Endothelial cell of umbilical vein (primary cell): Measurements from ENCODE around the gene AQP1. TPM values are rescaled to one million over a fixed set of nuclear protein-coding genes. Genes with fewer than 3 reads are reported as not detected.

Experiments used
- BruUV-seq: library from RNA; stranded (reverse); fragments of 400-500 nt; replicated peaks from 2 replicates; lab custom pipeline; 2021; lab: Mats Ljungman, UMichigan
- CTCF ChIA-PET: fragments of 300-600, 350-600 bp; sonication (Branson Sonifier 250); formaldehyde crosslinking; loops from one replicate; lab custom pipeline; 2021; ENCODE audit warnings: antibody characterized with exemption, inconsistent platforms; lab: Charles Lee
- POLR2A ChIA-PET: fragments of 300-600, 350-600 bp; sonication (Branson Sonifier 250); formaldehyde crosslinking; loops from one replicate; lab custom pipeline; 2021; ENCODE audit warnings: antibody characterized with exemption, inconsistent platforms; lab: Charles Lee
- DNase-seq: peaks from one replicate; pipeline ENCODE4 v3.0.0-alpha.2; 2011; ENCODE audit warnings: low read depth, low spot score
- FAIRE-seq: peaks from 2 replicates; lab custom pipeline; 2011; peaks lifted over from hg19 to GRCh38; lab: Jason Lieb, UNC
- H2AFZ ChIP-seq: 2 replicates; pipeline ENCODE4 v1.6.0; 2012; ENCODE audit warnings: low read depth, low read length, control low read depth, inconsistent platforms
- H3K27ac ChIP-seq: 2 replicates; pipeline ENCODE4 v1.5.1; 2011; ENCODE audit warnings: low read depth, mild to moderate bottlenecking, control low read depth, low read length, moderate library complexity; ENCODE audit not compliant: insufficient read depth
- H3K27me3 ChIP-seq, 2 experiments: 2 replicates each; pipeline versions ENCODE4 v1.6.0 to v1.6.1; 2011; ENCODE audit warnings: low read length in 2 of 2, mixed read lengths in 1 of 2; ENCODE audit not compliant: control insufficient read depth in 2 of 2, insufficient read depth in 2 of 2
- H3K36me3 ChIP-seq, 2 experiments: 2 replicates in 1 of 2; 3 replicates in 1 of 2; pipeline ENCODE4 v1.5.1; 2011; ENCODE audit warnings: low read length in 2 of 2, mild to moderate bottlenecking in 1 of 2, moderate library complexity in 1 of 2; ENCODE audit not compliant: control insufficient read depth in 2 of 2, insufficient read depth in 2 of 2; ENCODE audit errors: extremely low read depth in 1 of 2
- H3K4me1 ChIP-seq: 3 replicates; pipeline ENCODE4 v1.5.1; 2011; ENCODE audit warnings: mild to moderate bottlenecking, low read length; ENCODE audit not compliant: control insufficient read depth, insufficient read depth; ENCODE audit errors: extremely low read depth
- H3K4me2 ChIP-seq: 2 replicates; pipeline ENCODE4 v1.6.1; 2011; ENCODE audit warnings: low read length, control low read depth, mixed read lengths; ENCODE audit not compliant: insufficient read depth
- H3K4me3 ChIP-seq, 3 experiments: fragments of 200-600 bp in 1 of 3; sonication (generic), shearing (Covaris generic) in 1 of 3; replicated peaks in 1 of 3; 2 replicates each; pipeline ENCODE4 v1.5.1; 2011 to 2016; ENCODE audit warnings: control low read depth in 3 of 3, low read length in 3 of 3, mild to moderate bottlenecking in 2 of 3, inconsistent platforms in 1 of 3, low read depth in 1 of 3, moderate library complexity in 1 of 3; ENCODE audit not compliant: insufficient read depth in 1 of 3
- H3K79me2 ChIP-seq: 2 replicates; pipeline ENCODE4 v1.6.0; 2012; ENCODE audit warnings: low read length, inconsistent platforms; ENCODE audit not compliant: control insufficient read depth, insufficient read depth
- H3K9ac ChIP-seq: replicated peaks from 2 replicates; pipeline ENCODE3; 2011; ENCODE audit warnings: low read length, control low read depth; ENCODE audit not compliant: insufficient read depth; ENCODE audit errors: extremely low read depth
- H3K9me1 ChIP-seq: replicated peaks from 3 replicates; pipeline ENCODE4 v1.6.0; 2011; ENCODE audit warnings: mild to moderate bottlenecking, low read length; ENCODE audit not compliant: control insufficient read depth, insufficient read depth; ENCODE audit errors: extremely low read depth
- H3K9me3 ChIP-seq: replicated peaks from 2 replicates; pipeline ENCODE4 v1.5.1; 2012; ENCODE audit warnings: low read length, inconsistent platforms; ENCODE audit not compliant: control insufficient read depth, insufficient read depth
- H4K20me1 ChIP-seq: replicated peaks from 2 replicates; pipeline ENCODE3; 2011; ENCODE audit warnings: mild to moderate bottlenecking, low read length; ENCODE audit not compliant: control insufficient read depth, insufficient read depth; ENCODE audit errors: extremely low read depth
- EZH2 ChIP-seq: IDR thresholded peaks from 2 replicates; pipeline ENCODE4 v1.6.1; 2012; ENCODE audit warnings: borderline replicate concordance, low read depth, mild to moderate bottlenecking, moderate library complexity, low read length, inconsistent platforms; ENCODE audit not compliant: severe bottlenecking
- FOS ChIP-seq: IDR thresholded peaks from 2 replicates; pipeline ENCODE4 v1.6.1; 2011; ENCODE audit warnings: mild to moderate bottlenecking, low read length, moderate library complexity, borderline replicate concordance; ENCODE audit not compliant: insufficient read depth
- GATA2 ChIP-seq: IDR thresholded peaks from 2 replicates; pipeline ENCODE4 v1.7.0; 2011; ENCODE audit warnings: low read depth, mild to moderate bottlenecking, moderate library complexity, mixed read lengths, low read length; ENCODE audit not compliant: insufficient read length, insufficient read depth
- JUN ChIP-seq: IDR thresholded peaks from 2 replicates; pipeline ENCODE4 v1.6.1; 2011; ENCODE audit warnings: borderline replicate concordance, low read depth; ENCODE audit not compliant: insufficient read length, insufficient read depth
- MYC ChIP-seq: IDR thresholded peaks from one replicate; pipeline ENCODE4 v1.6.1; 2011; ENCODE audit warnings: mild to moderate bottlenecking, low read depth, low read length
- POLR2A ChIP-seq: IDR thresholded peaks from 2 replicates; pipeline ENCODE4 v1.6.1; 2012; ENCODE audit warnings: low read depth, mild to moderate bottlenecking, control low read depth, low read length
- POLR2AphosphoS5 ChIP-seq: IDR thresholded peaks from 2 replicates; pipeline ENCODE4 v1.6.1; 2012; ENCODE audit warnings: low read depth, mild to moderate bottlenecking, control low read depth, low read length, moderate library complexity; ENCODE audit not compliant: insufficient read depth
- dilution Hi-C: fragments of 300-500 bp; cut with MboI; formaldehyde crosslinking; loops from one replicate; pipeline ENCODE4 v1.15.0; 2019; ENCODE audit warnings: low sequenced_read_pairs; ENCODE audit not compliant: extremely low pct_ligation_motif_present
- intact Hi-C: fragments of 100-400 bp; cut with micrococcal nuclease; formaldehyde crosslinking; loops from one replicate; pipeline ENCODE4 v1.10.0; 2022
- polyA plus RNA-seq, 4 experiments: library from polyadenylated mRNA; depleted of rRNA in 3 of 4; stranded (reverse) in 3 of 4; unstranded in 1 of 4; fragments of >200 nt; gene quantifications; 2 replicates each; pipeline versions ENCODE4 v1.2.1 to v1.2.3, GENCODE V29; 2011 to 2012; ENCODE audit warnings: missing spikeins in 1 of 4
- total RNA-seq: library from RNA; stranded (reverse); gene quantifications from 2 replicates; pipeline ENCODE4 v1.2.3, GENCODE V29; 2021
- TF ChIP-seq, protein P1 (sequence below): IDR thresholded peaks from 2 replicates; pipeline ENCODE4 v1.6.1; 2011; ENCODE audit not compliant: insufficient read depth, insufficient read length
- TF ChIP-seq, protein P2 (sequence below), 2 donors: IDR thresholded peaks; 1 replicate in 1 of 2; 2 replicates in 1 of 2; pipeline ENCODE4 v1.5.1; 2011; ENCODE audit warnings: low read length in 2 of 2, mild to moderate bottlenecking in 2 of 2, moderate library complexity in 2 of 2, control low read depth in 1 of 2, inconsistent platforms in 1 of 2, low read depth in 1 of 2; ENCODE audit not compliant: insufficient read depth in 1 of 2; ENCODE audit errors: extremely low read depth in 1 of 2

AQP1 gene
- total and polyA plus RNA-seq, 2 donors (not counting 3 experiments of a cell fraction or from before 2014, with no cell fraction given) = 11.7 to 15.9 TPM

DNA sequence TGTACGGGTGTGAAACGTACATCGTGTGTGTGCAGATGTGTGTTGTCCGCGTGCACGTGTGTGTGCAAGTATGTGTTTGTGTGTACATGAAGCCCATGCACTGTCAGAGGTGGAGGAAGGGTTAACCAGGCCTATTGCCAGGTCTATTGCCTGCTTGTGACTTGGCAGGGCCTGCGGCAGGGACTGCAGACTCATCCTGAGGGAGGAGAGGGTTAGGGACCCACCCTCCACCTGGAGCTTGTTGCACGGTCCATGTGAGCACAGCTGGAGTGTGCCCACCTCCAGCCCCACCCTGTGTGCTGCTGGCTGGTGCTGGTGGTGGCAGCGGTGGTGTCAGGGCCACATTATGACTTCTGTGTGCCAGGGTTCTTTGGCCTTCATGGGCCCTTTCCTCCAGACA is 7.1 kb upstream of the AQP1 start:
- no peak overlapping the region for H3K27ac ChIP-seq
- H3K9me3 ChIP-seq = no peaks in the 10 kb centered on the region
- CTCF ChIA-PET = interaction anchor here (0.8 to 1.0 kb wide), 2 partner anchors 30 to 34 kb away, joined by 3 to 6 read pairs; no protein-coding TSS in a partner anchor
- H2AFZ ChIP-seq = no peak overlapping the region
- no peak overlapping the region for H3K9ac ChIP-seq
- TF ChIP-seq JUN (no peak), GATA2 (no peak), POLR2AphosphoS5 (no peak), MYC (no peak), EZH2 (no peak), POLR2A (no peak), FOS (no peak)
- TF ChIP-seq, protein P1, sequence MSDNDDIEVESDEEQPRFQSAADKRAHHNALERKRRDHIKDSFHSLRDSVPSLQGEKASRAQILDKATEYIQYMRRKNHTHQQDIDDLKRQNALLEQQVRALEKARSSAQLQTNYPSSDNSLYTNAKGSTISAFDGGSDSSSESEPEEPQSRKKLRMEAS = no peak
- TF ChIP-seq, protein P2, sequence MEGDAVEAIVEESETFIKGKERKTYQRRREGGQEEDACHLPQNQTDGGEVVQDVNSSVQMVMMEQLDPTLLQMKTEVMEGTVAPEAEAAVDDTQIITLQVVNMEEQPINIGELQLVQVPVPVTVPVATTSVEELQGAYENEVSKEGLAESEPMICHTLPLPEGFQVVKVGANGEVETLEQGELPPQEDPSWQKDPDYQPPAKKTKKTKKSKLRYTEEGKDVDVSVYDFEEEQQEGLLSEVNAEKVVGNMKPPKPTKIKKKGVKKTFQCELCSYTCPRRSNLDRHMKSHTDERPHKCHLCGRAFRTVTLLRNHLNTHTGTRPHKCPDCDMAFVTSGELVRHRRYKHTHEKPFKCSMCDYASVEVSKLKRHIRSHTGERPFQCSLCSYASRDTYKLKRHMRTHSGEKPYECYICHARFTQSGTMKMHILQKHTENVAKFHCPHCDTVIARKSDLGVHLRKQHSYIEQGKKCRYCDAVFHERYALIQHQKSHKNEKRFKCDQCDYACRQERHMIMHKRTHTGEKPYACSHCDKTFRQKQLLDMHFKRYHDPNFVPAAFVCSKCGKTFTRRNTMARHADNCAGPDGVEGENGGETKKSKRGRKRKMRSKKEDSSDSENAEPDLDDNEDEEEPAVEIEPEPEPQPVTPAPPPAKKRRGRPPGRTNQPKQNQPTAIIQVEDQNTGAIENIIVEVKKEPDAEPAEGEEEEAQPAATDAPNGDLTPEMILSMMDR (IDR thresholded peaks at IDR 0.05; ENCODE audit: extremely low read depth in 1 of 2, insufficient read depth in 1 of 2, low read depth in 1 of 2, low read length in 2 of 2) = no peak
- POLR2A ChIA-PET = no interaction called here
- no peaks in the 10 kb centered on the region for H3K27me3 ChIP-seq
- no peaks in the 10 kb centered on the region for H4K20me1 ChIP-seq
- no peaks in the 10 kb centered on the region for H3K36me3 ChIP-seq
- FAIRE-seq (no peak), DNase-seq (no peak)
- intact Hi-C loops = no loop called here
- dilution Hi-C loops = no loop called here
- no peaks in the 10 kb centered on the region for H3K9me1 ChIP-seq
- no peak overlapping the region for H3K4me2 ChIP-seq
- BruUV-seq = no TSS peak
- no peak overlapping the region for H3K4me3 ChIP-seq
- H3K4me1 ChIP-seq = peaks cover 5% of the 10 kb centered on the region
- no peaks in the 10 kb centered on the region for H3K79me2 ChIP-seq
